ENCODE results near the gene HGF. TPM values are rescaled to one million over a fixed set of nuclear protein-coding genes. Genes with fewer than 3 reads are reported as not detected.

The HGF gene
- total RNA-seq, 6 experiments from 2014 or later, result 11.5 to 38.9 (median 17.9) TPM

DNA sequence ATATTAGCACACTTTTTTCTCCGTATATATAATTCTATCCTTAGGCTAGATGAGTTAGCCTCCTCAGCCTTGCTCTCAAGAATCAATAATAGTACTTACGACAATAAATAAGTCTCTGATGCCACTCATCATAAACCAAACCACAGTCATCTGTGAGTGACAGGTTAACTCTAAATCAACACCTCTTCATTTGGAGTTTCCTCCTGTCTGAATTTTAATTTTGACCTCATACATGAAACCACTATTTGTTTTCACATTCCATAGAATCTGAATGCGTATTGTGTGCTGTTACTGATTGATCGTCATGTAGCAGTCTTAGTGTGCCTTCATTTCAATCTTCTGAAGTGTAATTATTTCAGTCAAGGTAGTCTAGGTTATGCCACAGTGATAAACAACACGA, 85.8 kb downstream of the HGF start:
- TF ChIP-seq CTCF (IDR thresholded peaks at IDR 0.05) (no peak), POLR2A (IDR thresholded peaks at IDR 0.05) (no peak)
- H3K27me3 ChIP-seq, result no peaks in the 10 kb centered on the region
- 48% methylated on average over 5 of the region's 5 CpGs for WGBS (ENCODE audit: insufficient coverage, low coverage, low lambda C conversion rate, missing lambda C conversion rate)
- no peak overlapping the region for H3K4me3 ChIP-seq
- no peaks in the 10 kb centered on the region for H3K36me3 ChIP-seq
- intact Hi-C loops (cut with DNase I), result no loop called here
- no peak overlapping the region for H3K27ac ChIP-seq
- H3K9me3 ChIP-seq, result no peaks in the 10 kb centered on the region
- H3K4me1 ChIP-seq, result no peaks in the 10 kb centered on the region
- DNase-seq, result no peak
- ATAC-seq, result no peak

DNA sequence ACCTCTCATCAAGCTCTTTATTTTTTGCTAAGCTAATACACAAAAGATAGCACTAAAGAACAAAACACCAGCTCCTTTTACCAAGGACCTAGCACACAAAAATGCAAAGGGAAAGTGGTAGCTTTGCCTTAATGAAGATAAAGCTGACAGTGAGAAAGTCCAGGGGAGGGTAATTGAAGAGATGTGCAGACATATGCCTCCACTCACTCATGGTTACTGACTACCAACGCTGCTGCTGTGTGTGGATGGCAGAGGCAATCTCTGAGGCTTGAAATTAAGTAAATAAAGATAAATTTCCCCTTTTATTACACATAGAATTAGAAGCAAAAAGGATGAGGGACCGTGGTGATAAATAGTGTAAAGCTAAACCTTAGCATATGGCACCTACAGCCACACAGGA, 87.0 kb downstream of the HGF start:
- H3K9me3 ChIP-seq, result no peaks in the 10 kb centered on the region
- WGBS (ENCODE audit: insufficient coverage, low coverage, low lambda C conversion rate, missing lambda C conversion rate), result 44% methylated on average over 2 of the region's 2 CpGs
- H3K4me1 ChIP-seq, result no peaks in the 10 kb centered on the region
- H3K4me3 ChIP-seq, result no peak overlapping the region
- H3K27me3 ChIP-seq, result no peaks in the 10 kb centered on the region
- no peak overlapping the region for H3K27ac ChIP-seq
- intact Hi-C loops (cut with DNase I), result no loop called here
- DNase-seq, result no peak
- TF ChIP-seq CTCF (IDR thresholded peaks at IDR 0.05) (no peak), POLR2A (IDR thresholded peaks at IDR 0.05) (no peak)
- no peaks in the 10 kb centered on the region for H3K36me3 ChIP-seq
- no peak for ATAC-seq

- ATAC-seq (no peak), DNase-seq (no peak)
- Histone ChIP-seq H3K36me3 (no peaks in the 10 kb centered on the region), H3K27me3 (no peaks in the 10 kb centered on the region), H3K9me3 (no peaks in the 10 kb centered on the region), H3K4me1 (no peaks in the 10 kb centered on the region), H3K27ac (no peak overlapping the region), H3K4me3 (no peak overlapping the region)
- TF ChIP-seq POLR2A (IDR thresholded peaks at IDR 0.05) (no peak), CTCF (IDR thresholded peaks at IDR 0.05) (no peak)
- intact Hi-C loops (cut with DNase I), result no loop called here
- WGBS (ENCODE audit: insufficient coverage, low coverage, low lambda C conversion rate, missing lambda C conversion rate), result 75% methylated on average over 2 of the region's 2 CpGs
These were observed 89.7 kb downstream of the HGF start for GRCh38 chr7:81680120-81680519.

DNA sequence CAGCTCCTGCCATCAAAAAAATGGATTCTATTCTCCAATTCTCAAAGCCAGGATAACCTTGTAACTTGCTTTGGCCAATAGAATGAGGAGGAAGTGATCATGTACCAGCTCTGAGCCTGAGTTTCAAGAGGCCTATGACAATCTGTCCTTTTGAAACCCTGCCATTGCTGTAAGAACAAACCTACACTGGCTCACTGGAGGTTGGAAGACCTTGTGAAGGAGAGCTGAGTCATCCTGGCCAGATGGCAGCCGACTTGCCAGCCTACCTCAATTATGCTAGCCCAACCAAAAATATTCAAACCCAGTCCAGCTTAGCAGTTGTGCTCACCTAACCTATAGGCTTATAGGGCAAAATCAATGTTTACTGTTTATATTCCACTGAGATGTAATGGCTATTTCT, 93.0 kb downstream of the HGF start:
- Histone ChIP-seq H3K9me3 (no peaks in the 10 kb centered on the region), H3K27me3 (no peaks in the 10 kb centered on the region), H3K4me1 (no peaks in the 10 kb centered on the region), H3K4me3 (no peak overlapping the region), H3K27ac (peak overlapping the region in 1 of 3 donors; percentile 6), H3K36me3 (no peaks in the 10 kb centered on the region)
- WGBS (ENCODE audit: insufficient coverage, low coverage, low lambda C conversion rate, missing lambda C conversion rate), result 20% methylated on average over 1 of the region's 1 CpG
- no peak for ATAC-seq
- intact Hi-C loops (cut with DNase I), result no loop called here
- TF ChIP-seq CTCF (IDR thresholded peaks at IDR 0.05) (no peak), POLR2A (IDR thresholded peaks at IDR 0.05) (no peak)
- no peak for DNase-seq
